ENCODE results near the gene ESR2.
A peak's percentile ranks its signal among the peaks of the same experiment; 100 is the strongest.
"Not testable (repeated sequence)": the region's sequence is repeated elsewhere in the genome, so short reads cannot be mapped to it uniquely, and the experiment has no call there.

Gene ESR2

GRCh38 chr14:64069634-64070359, 224.4 kb downstream of the ESR2 start:
- DNase-seq: no peak

GRCh38 chr14:64064447-64064846, 229.7 kb downstream of the ESR2 start:
- DNase-seq: no peak

- peak in 1 of 2 experiments; percentile 29 for DNase-seq
Measured at GRCh38 chr14:64062381-64063115, 231.6 kb downstream of the ESR2 start.

GRCh38 chr14:64061706-64062105, 232.5 kb downstream of the ESR2 start:
- DNase-seq: no peak

- DNase-seq: no peak
Measured at GRCh38 chr14:64061115-64061514, 233.1 kb downstream of the ESR2 start.

- DNase-seq: no peak
Measured at GRCh38 chr14:64060648-64061096, 233.5 kb downstream of the ESR2 start.

GRCh38 chr14:64060199-64060545, 234.0 kb downstream of the ESR2 start:
- DNase-seq: no peak

GRCh38 chr14:64059454-64060198, 234.5 kb downstream of the ESR2 start:
- DNase-seq: no peak

- no peak for DNase-seq
Measured at GRCh38 chr14:64053694-64054669, 240.2 kb downstream of the ESR2 start.

- DNase-seq: no peak
Measured at GRCh38 chr14:64049616-64050381, 244.4 kb downstream of the ESR2 start.

- no peak for DNase-seq
Measured at GRCh38 chr14:64045091-64045490, 249.1 kb downstream of the ESR2 start.

- not testable (repeated sequence) for DNase-seq
Measured at GRCh38 chr14:64043296-64043695, 250.9 kb downstream of the ESR2 start.

GRCh38 chr14:64040044-64040443, 254.1 kb downstream of the ESR2 start:
- no peak for DNase-seq

- DNase-seq: no peak
Measured at GRCh38 chr14:64038841-64039542, 255.2 kb downstream of the ESR2 start.

- not testable (repeated sequence) for DNase-seq
Measured at GRCh38 chr14:64037869-64038745, 256.1 kb downstream of the ESR2 start.

- DNase-seq: no peak
Measured at GRCh38 chr14:64035143-64035542, 259.0 kb downstream of the ESR2 start.
